ENCODE data around the gene EPHA7.

DNA sequence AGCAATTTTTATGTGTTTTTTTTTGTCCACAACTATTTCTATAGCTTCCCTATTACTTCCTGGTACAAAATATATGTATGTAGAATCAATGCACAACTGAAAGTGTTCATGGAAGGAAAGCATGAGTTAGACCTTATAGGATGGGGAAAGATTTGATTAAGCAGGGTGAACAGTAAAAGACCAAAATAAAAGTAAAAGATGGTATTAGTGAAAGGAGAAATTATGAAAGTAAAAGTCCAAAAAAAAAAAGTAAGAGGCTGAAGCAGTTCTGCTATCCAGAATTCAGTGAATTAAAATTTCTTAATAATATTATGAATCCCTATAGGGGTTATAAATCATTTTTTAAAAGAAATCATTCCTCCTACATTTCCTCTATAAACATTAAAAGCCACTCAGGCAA lies 114.3 kb downstream of the EPHA7 start:
- TF ChIP-seq, protein P1, sequence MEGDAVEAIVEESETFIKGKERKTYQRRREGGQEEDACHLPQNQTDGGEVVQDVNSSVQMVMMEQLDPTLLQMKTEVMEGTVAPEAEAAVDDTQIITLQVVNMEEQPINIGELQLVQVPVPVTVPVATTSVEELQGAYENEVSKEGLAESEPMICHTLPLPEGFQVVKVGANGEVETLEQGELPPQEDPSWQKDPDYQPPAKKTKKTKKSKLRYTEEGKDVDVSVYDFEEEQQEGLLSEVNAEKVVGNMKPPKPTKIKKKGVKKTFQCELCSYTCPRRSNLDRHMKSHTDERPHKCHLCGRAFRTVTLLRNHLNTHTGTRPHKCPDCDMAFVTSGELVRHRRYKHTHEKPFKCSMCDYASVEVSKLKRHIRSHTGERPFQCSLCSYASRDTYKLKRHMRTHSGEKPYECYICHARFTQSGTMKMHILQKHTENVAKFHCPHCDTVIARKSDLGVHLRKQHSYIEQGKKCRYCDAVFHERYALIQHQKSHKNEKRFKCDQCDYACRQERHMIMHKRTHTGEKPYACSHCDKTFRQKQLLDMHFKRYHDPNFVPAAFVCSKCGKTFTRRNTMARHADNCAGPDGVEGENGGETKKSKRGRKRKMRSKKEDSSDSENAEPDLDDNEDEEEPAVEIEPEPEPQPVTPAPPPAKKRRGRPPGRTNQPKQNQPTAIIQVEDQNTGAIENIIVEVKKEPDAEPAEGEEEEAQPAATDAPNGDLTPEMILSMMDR (conservative IDR thresholded peaks at IDR 0.05 in 1 of 2, IDR thresholded peaks at IDR 0.05 in 1 of 2; ENCODE audit: extremely low read depth in 1 of 2, insufficient read depth in 1 of 2, low read depth in 1 of 2, low read length in 2 of 2) = no peak
- TF ChIP-seq EZH2 (IDR thresholded peaks at IDR 0.05; ENCODE audit: borderline replicate concordance, low read length) = no peak

Data from mammary epithelial cell (primary cell).